Suprapubic skin (tissue), 4 donors: Measurements from ENCODE around the gene ATP8B1. TPM values are rescaled to one million over a fixed set of nuclear protein-coding genes. Genes with fewer than 3 reads are reported as not detected.

Experiments
- DNase-seq, 2 donors: peaks; one replicate each; pipeline ENCODE4 v3.0.0-alpha.2; 2019; ENCODE audit warnings: low spot score in 2 of 2
- H3K27ac ChIP-seq: fragments of 200-600 bp; sonication (generic); one replicate; pipeline ENCODE4 v1.5.1; 2019
- H3K27me3 ChIP-seq: fragments of 200-600 bp; sonication (generic); one replicate; pipeline ENCODE4 v1.5.1; 2019
- H3K36me3 ChIP-seq: fragments of 200-600 bp; sonication (generic); one replicate; pipeline ENCODE4 v1.5.1; 2019
- H3K4me1 ChIP-seq: fragments of 200-600 bp; sonication (generic); one replicate; pipeline ENCODE4 v1.5.1; 2019
- H3K4me3 ChIP-seq: fragments of 200-600 bp; sonication (generic); one replicate; pipeline ENCODE4 v1.5.1; 2019; ENCODE audit warnings: mild to moderate bottlenecking
- H3K9me3 ChIP-seq: fragments of 200-600 bp; sonication (generic); one replicate; pipeline ENCODE4 v1.5.1; 2019
- EP300 ChIP-seq: sonication (generic); formaldehyde crosslinking; IDR thresholded peaks from one replicate; pipeline ENCODE4 v1.6.1; 2017; ENCODE audit warnings: antibody characterized with exemption
- POLR2A ChIP-seq, 2 donors: fragments of 450-650 bp; IDR thresholded peaks; one replicate each; pipeline ENCODE4 v1.6.1; 2017; ENCODE audit warnings: antibody characterized with exemption in 2 of 2, mild to moderate bottlenecking in 2 of 2, moderate library complexity in 2 of 2
- POLR2AphosphoS5 ChIP-seq, 3 donors: sonication (generic); formaldehyde crosslinking; IDR thresholded peaks; one replicate each; pipeline ENCODE4 v1.6.1; 2017; ENCODE audit warnings: antibody characterized with exemption in 3 of 3
- WGBS: methylation state at CpG from one replicate; pipeline ENCODE4 v1.1.5; 2018; 5-methylcytosine and 5-hydroxymethylcytosine counted together
- total RNA-seq, 4 donors: library from RNA; depleted of rRNA; stranded (reverse); fragments of >200 nt; gene quantifications; one replicate each; pipeline ENCODE4 v1.1.0, GENCODE V29; 2016
- TF ChIP-seq, protein P1 (sequence below), 2 donors: fragments of 200-600 bp in 1 of 2; fragments of 450-650 bp in 1 of 2; sonication (generic) in 1 of 2; IDR thresholded peaks; one replicate each; pipeline ENCODE4 v1.5.1; 2016 to 2019; ENCODE audit warnings: antibody characterized with exemption in 2 of 2, mild to moderate bottlenecking in 1 of 2, moderate library complexity in 1 of 2

The ATP8B1 gene
- total RNA-seq, 4 donors from 2014 or later: 21.5 to 59.1 (median 26.0) TPM

DNA sequence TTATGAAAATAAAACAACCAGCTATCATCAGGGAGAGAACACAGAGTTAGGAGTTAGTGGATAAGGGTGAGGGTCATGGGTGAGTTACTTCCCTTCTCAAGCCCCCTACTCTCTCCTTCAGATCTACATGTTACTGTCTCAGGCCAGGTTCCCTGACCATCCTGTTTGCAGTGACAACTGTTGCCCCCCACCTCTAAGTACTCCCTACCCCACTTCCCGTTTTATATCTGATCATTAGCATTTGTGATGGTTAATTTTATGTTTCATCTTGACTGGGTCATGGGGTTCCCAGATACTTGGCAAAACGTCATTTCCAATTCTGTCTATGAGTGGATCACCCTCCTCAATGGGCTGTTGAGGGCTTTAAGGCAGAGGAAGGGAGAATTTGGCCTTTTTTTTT is 32.8 kb upstream of the ATP8B1 start:
- TF ChIP-seq, protein P1, sequence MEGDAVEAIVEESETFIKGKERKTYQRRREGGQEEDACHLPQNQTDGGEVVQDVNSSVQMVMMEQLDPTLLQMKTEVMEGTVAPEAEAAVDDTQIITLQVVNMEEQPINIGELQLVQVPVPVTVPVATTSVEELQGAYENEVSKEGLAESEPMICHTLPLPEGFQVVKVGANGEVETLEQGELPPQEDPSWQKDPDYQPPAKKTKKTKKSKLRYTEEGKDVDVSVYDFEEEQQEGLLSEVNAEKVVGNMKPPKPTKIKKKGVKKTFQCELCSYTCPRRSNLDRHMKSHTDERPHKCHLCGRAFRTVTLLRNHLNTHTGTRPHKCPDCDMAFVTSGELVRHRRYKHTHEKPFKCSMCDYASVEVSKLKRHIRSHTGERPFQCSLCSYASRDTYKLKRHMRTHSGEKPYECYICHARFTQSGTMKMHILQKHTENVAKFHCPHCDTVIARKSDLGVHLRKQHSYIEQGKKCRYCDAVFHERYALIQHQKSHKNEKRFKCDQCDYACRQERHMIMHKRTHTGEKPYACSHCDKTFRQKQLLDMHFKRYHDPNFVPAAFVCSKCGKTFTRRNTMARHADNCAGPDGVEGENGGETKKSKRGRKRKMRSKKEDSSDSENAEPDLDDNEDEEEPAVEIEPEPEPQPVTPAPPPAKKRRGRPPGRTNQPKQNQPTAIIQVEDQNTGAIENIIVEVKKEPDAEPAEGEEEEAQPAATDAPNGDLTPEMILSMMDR (IDR thresholded peaks at IDR 0.05): no peak
- TF ChIP-seq POLR2AphosphoS5 (IDR thresholded peaks at IDR 0.05): no peak
- no peak for TF ChIP-seq POLR2A (IDR thresholded peaks at IDR 0.05)
- TF ChIP-seq EP300: no peak
- Histone ChIP-seq H3K27me3 (no peaks in the 10 kb centered on the region), H3K4me3 (no peak overlapping the region), H3K36me3 (no peaks in the 10 kb centered on the region), H3K4me1 (no peaks in the 10 kb centered on the region), H3K9me3 (no peaks in the 10 kb centered on the region), H3K27ac (no peak overlapping the region)
- WGBS: 91% methylated on average over 2 of the region's 2 CpGs
- DNase-seq: no peak

DNA sequence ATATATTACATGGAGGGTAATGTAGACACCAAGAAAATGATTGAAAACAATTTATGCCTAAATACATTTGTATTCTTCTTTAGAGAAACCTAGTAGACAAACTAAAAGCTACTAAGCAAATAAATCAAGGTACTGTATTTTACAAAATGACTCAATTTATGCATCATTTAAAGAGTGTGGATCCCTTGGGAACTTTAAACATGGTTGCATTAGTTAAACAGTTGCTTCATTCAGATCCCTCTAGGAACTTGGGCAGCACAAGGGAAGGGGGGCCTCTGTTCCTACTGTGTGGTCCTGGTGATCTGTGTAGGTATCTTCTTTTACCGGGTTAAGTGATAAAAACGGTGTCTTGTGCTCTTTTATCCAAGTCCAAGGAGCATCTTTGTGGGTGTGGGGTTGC is 31.5 kb upstream of the ATP8B1 start:
- WGBS: 90% methylated on average over 2 of the region's 2 CpGs
- H3K4me1 ChIP-seq: no peaks in the 10 kb centered on the region
- H3K27ac ChIP-seq: no peak overlapping the region
- H3K36me3 ChIP-seq: no peaks in the 10 kb centered on the region
- no peak for DNase-seq
- no peaks in the 10 kb centered on the region for H3K27me3 ChIP-seq
- TF ChIP-seq POLR2A (IDR thresholded peaks at IDR 0.05) (no peak), EP300 (no peak), POLR2AphosphoS5 (IDR thresholded peaks at IDR 0.05) (no peak)
- TF ChIP-seq, protein P1 (IDR thresholded peaks at IDR 0.05): no peak
- no peaks in the 10 kb centered on the region for H3K9me3 ChIP-seq
- H3K4me3 ChIP-seq: no peak overlapping the region

DNA sequence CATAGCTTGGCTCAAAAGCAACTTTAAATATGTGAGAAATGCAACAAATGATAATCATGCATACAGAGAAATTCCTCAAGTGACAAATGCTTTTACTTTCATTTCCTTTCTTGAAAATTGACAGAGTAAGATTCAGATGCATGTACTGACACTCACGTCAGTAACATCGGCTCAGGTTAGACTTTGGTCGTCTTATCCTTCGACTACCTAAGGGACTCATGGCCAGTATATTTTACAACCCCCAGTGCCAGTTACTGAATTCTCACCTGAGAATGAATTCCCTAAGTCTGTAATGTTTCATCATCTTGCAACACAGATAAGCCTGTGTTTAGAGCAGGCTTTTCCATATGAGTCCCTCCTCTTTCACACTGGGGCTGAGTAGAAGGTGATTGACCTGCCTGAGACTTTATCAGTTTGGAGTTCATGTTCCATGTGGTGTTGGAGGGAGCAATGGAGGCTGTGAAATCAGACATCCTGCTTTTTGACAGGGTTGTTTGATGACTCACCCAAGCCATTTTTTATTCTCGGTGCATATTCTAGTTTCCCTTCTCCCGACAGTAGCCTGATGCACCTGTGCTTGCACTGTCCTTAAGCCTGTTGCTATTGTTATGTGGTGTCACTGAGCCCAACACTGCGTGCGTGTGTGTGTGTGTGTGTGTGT is 30.5 kb upstream of the ATP8B1 start:
- DNase-seq: no peak
- no peaks in the 10 kb centered on the region for H3K27me3 ChIP-seq
- H3K4me1 ChIP-seq: no peaks in the 10 kb centered on the region
- H3K27ac ChIP-seq: no peak overlapping the region
- TF ChIP-seq POLR2A (IDR thresholded peaks at IDR 0.05) (no peak), EP300 (no peak), POLR2AphosphoS5 (IDR thresholded peaks at IDR 0.05) (no peak)
- TF ChIP-seq, protein P1 (IDR thresholded peaks at IDR 0.05): no peak
- 33% methylated on average over 8 of the region's 8 CpGs for WGBS
- H3K9me3 ChIP-seq: no peaks in the 10 kb centered on the region
- H3K36me3 ChIP-seq: no peaks in the 10 kb centered on the region
- H3K4me3 ChIP-seq: no peak overlapping the region

DNA sequence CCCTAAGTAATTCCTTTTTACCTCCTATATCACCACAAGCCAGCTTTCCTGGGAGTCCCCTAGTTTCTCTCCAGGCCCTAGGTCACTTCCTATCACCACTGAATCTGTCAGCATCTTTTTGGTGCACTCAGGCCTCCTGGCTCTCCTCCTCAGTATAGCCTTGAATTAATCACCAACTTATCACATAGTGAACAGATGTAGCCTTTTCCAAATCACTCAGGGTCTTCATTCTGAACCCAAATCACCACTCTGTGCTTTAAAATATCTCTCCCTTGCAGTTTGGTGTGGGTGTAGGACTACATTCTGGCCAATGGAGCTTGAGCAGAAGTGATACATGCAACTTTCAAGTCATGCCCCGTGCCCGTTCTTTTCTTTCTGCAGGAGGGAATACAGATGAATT is 29.6 kb upstream of the ATP8B1 start:
- no peaks in the 10 kb centered on the region for H3K4me1 ChIP-seq
- H3K27me3 ChIP-seq: no peaks in the 10 kb centered on the region
- no peak overlapping the region for H3K4me3 ChIP-seq
- TF ChIP-seq EP300: no peak
- no peak for TF ChIP-seq POLR2AphosphoS5 (IDR thresholded peaks at IDR 0.05)
- TF ChIP-seq, protein P1 (IDR thresholded peaks at IDR 0.05): no peak
- TF ChIP-seq POLR2A (IDR thresholded peaks at IDR 0.05): no peak
- no peaks in the 10 kb centered on the region for H3K9me3 ChIP-seq
- DNase-seq: no peak
- no peak overlapping the region for H3K27ac ChIP-seq
- H3K36me3 ChIP-seq: no peaks in the 10 kb centered on the region
- WGBS: 98% methylated on average over 2 of the region's 2 CpGs

DNA sequence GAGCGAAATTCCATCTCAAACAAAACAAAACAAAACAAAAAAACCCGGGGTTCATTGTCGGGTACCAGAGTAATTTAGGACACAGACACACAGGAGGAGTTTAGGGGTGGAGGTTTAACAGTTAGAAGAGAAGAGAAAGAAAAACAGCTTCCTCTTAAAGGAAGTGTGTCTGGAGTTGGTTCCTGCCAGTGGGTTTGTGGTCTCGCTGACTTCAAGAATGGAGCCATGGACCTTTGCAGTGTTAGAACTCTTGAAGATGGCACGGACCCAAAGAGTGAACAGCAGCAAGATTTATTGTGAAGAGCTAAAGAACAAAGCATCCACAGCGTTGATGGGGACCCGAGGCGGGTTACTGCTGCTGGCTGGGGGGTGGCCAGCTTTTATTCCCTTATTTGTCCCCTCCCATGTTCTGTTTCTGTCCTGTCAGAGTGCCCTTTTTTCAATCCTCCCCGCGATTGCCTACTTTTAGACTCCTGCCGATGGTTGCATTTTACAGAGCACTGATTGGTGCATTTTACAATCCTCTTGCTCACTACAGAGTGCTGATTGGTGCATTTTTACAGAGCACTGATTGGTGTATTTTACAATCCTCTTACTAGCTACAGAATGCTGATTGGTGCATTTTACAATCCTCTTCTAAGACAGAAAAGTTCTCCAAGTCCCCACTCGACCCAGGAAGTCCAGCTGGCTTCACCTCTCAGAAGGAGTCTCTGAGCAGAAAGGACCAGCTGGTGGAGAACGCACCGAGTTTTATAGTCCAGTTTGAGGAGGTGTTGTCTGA is 28.7 kb upstream of the ATP8B1 start:
- H3K4me1 ChIP-seq: no peaks in the 10 kb centered on the region
- DNase-seq: no peak
- WGBS: 89% methylated on average over 14 of the region's 14 CpGs
- H3K9me3 ChIP-seq: no peaks in the 10 kb centered on the region
- TF ChIP-seq POLR2AphosphoS5 (IDR thresholded peaks at IDR 0.05) (no peak), POLR2A (IDR thresholded peaks at IDR 0.05) (no peak), EP300 (no peak)
- TF ChIP-seq, protein P1 (IDR thresholded peaks at IDR 0.05): no peak
- no peaks in the 10 kb centered on the region for H3K36me3 ChIP-seq
- no peak overlapping the region for H3K4me3 ChIP-seq
- no peaks in the 10 kb centered on the region for H3K27me3 ChIP-seq
- H3K27ac ChIP-seq: no peak overlapping the region
